Activated CD4-positive, alpha-beta T cell treated with anti-CD3 and anti-CD28 coated beads, Interleukin-2, amount 10 ng/mL, durations not matched to agents 7 days and 5 days (primary cell): ENCODE results near the gene ZNF831. TPM values are rescaled to one million over a fixed set of nuclear protein-coding genes. Genes with fewer than 3 reads are reported as not detected.
A peak's percentile ranks its signal among the peaks of the same experiment; 100 is the strongest.

ENCODE experiments used
- CTCF ChIA-PET: fragments of 350-600 bp; sonication (Branson Sonifier 250); formaldehyde crosslinking; loops from one replicate; lab custom pipeline; 2021; ENCODE audit warnings: antibody characterized with exemption; lab: Charles Lee
- POLR2A ChIA-PET: fragments of 350-600 bp; sonication (Branson Sonifier 250); formaldehyde crosslinking; loops from one replicate; lab custom pipeline; 2021; ENCODE audit warnings: antibody characterized with exemption; lab: Charles Lee
- DNase-seq: peaks from one replicate; pipeline ENCODE4 v3.0.0-alpha.2; 2020
- H3K27ac Mint-ChIP-seq: one replicate; pipeline ENCODE4 v1.8.0; 2021; ENCODE audit warnings: mild to moderate bottlenecking, moderate library complexity, mixed read lengths
- H3K27me3 Mint-ChIP-seq: one replicate; pipeline ENCODE4 v1.8.0; 2021; ENCODE audit warnings: mixed read lengths
- H3K36me3 Mint-ChIP-seq: one replicate; pipeline ENCODE4 v1.8.0; 2021; ENCODE audit warnings: low read depth, mixed read lengths
- H3K4me1 Mint-ChIP-seq: one replicate; pipeline ENCODE4 v1.8.0; 2021; ENCODE audit warnings: mixed read lengths
- H3K4me3 Mint-ChIP-seq: one replicate; pipeline ENCODE4 v1.8.0; 2021; ENCODE audit warnings: mild to moderate bottlenecking, moderate library complexity, mixed read lengths
- H3K9me3 Mint-ChIP-seq: one replicate; pipeline ENCODE4 v1.8.0; 2021; ENCODE audit warnings: mixed read lengths
- total RNA-seq, 2 experiments: library from RNA; stranded (reverse); gene quantifications; one replicate each; pipeline ENCODE4 v1.2.3, GENCODE V29; 2021

ZNF831 gene
- total RNA-seq, 2 experiments from 2014 or later, result 10.3 to 10.4 TPM

DNA sequence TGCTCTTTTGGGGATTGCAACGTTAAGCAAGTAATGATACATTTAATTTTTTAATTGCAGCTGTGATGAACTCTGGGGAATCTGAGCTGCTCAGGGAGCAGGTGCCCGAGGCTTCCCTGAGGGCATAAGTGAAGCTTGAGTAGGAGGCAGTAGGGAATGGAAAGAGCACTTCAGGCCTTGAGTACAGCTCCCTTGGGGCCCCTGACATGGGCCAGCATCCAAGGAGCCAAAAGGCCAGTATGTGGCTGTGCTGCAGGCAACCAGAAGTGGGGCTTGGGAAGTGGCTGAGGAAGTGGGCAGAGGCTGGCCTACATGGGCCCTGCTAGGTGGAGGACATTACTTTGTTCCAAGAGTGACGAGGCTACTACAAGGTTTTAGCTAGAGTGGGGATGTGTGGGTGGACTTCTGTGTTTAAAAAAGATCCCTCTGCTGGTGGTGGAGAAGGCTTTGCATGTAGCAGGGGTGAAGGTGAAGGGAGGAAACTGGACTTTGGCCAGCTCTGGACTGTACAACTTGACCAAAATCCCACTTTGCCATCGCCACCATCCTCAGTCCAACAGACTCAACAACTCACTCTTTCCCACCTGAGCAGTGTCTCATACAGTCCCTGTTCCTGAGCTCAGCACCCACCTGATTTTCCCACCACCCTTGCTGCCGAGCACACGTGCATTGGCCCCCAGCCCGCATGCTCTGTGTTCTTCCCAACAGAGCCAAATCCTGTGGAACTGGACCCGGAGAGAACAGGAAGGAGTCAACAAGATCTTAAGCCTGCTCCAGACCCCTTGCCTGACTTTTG is 10.9 kb upstream of the ZNF831 start:
- Mint-ChIP-seq H3K36me3 (peaks cover 5% of the 10 kb centered on the region), H3K27me3 (no peaks in the 10 kb centered on the region), H3K4me3 (no peak overlapping the region), H3K4me1 (peaks cover 68% of the 10 kb centered on the region), H3K27ac (no peak overlapping the region), H3K9me3 (no peaks in the 10 kb centered on the region)
- ChIA-PET POLR2A (interaction anchor here (0.6 kb wide), 1 partner anchor 11 kb away, joined by 5 read pairs; the partner anchor contains the start of gene ZNF831), CTCF (interaction anchor here (0.6 to 3.0 kb wide), 8 partner anchors 8 to 65 kb away, joined by 3 to 15 read pairs (median 4); no protein-coding TSS in a partner anchor)
- no peak for DNase-seq

DNA sequence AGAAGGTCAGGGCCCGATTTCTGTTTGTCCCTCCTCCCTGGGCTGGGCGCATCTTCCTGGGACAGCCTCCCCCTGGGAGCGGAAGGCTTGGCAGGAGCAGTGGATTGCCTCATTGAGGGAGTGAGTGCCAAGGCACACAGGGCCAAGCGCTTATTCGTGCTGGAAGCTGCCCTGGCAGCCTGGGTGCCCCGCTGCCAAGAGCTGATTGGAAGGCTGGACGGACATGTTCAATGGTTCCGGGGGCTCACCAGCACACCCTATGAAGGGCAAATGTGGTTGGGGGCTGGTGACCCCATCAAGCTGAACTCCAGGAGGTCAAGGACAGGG is 10.3 kb upstream of the ZNF831 start:
- Mint-ChIP-seq H3K27ac (no peak overlapping the region), H3K9me3 (no peaks in the 10 kb centered on the region), H3K4me1 (peaks cover 69% of the 10 kb centered on the region), H3K36me3 (no peaks in the 10 kb centered on the region), H3K4me3 (no peak overlapping the region), H3K27me3 (no peaks in the 10 kb centered on the region)
- ChIA-PET POLR2A (no interaction called here), CTCF (interaction anchor here (0.7 to 3.0 kb wide), 8 partner anchors 11 to 100 kb away, joined by 3 to 15 read pairs (median 4); no protein-coding TSS in a partner anchor)
- no peak for DNase-seq

DNA sequence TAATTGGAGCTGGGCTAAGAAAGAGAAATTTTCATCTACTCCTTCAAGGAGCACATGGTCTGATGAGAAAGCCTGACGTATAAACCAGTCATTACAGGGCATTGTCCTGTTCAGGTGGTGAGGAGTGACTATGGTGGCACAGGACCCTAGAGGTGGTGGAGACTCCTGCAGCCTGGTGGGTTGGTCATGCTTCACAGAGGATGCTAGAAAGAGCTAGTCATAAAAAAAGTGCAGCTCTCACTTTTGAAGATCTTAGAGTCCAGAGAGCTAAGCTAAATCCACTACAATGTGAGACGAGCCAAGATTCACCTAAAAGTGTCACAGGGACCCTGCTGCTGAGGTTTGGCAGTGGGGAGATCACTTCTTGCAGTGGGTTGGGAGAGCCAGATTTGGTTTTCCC is 9.8 kb upstream of the ZNF831 start:
- POLR2A ChIA-PET, result no interaction called here
- Mint-ChIP-seq H3K36me3 (no peaks in the 10 kb centered on the region), H3K27ac (no peak overlapping the region), H3K27me3 (no peaks in the 10 kb centered on the region), H3K4me1 (peaks cover 71% of the 10 kb centered on the region), H3K4me3 (no peak overlapping the region), H3K9me3 (no peaks in the 10 kb centered on the region)
- no peak for DNase-seq
- CTCF ChIA-PET, result interaction anchor here (0.7 to 3.0 kb wide), 9 partner anchors 11 to 121 kb away, joined by 3 to 15 read pairs (median 3); partner anchors contain the start of gene ATP5F1E

DNA sequence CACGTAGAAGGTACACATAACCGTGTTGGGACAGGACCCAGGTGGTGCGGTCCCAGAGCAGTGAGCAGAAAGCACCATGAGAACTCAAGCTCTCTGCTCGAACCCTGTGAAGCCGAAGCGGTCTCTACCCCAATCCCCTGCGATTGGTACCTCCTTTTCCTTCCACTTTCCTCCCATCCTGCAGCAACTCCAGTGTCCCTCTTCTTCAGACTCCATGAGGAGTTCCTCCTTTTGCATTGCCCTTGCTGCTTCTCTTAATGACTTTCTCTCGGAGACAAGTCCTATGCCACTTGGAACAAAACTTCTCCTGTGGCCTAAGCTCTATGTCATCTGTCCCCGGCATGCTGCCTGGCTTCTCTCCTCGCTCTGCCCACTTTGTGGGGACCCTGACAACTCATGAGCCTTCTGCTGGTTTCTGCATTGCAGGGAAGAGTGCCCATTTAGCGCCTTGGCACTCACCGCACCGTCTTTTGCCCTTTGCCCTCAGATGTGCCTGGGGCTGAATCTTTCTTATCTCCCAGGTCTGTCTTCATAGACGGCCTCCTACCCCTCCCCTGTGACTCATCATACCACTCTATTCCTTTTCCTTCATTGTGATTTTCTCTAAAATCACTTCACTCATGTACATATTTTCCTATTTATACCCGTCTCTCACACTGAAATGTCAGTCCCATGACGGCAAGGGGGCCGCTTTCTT is 9.2 kb upstream of the ZNF831 start:
- Mint-ChIP-seq H3K36me3 (no peaks in the 10 kb centered on the region), H3K4me1 (peaks cover 70% of the 10 kb centered on the region), H3K27ac (no peak overlapping the region), H3K9me3 (no peaks in the 10 kb centered on the region), H3K4me3 (no peak overlapping the region), H3K27me3 (no peaks in the 10 kb centered on the region)
- CTCF ChIA-PET, result interaction anchor here (0.9 to 2.7 kb wide), 8 partner anchors 10 to 122 kb away, joined by 3 to 8 read pairs (median 4); partner anchors contain the start of gene ATP5F1E
- no peak for DNase-seq
- POLR2A ChIA-PET, result no interaction called here

DNA sequence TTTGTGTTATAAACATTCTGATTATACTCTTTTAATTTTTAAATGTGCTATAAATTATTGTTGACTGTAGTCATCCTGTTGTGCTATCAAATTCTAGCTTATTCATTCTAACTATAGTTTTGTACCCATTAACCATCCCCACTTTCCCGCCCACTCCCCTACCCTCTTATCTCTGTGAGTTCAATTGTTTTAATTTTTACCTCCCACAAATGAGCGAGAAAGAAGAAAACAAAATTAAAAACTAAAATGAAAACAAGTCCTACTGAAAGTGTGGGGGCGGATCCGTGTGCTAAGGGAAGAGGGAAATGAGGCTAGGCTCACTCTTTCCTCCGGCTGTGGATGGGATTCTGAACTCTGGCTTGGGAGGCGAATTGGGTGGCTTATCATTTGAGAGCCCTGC is 6.6 kb upstream of the ZNF831 start:
- Mint-ChIP-seq H3K9me3 (no peaks in the 10 kb centered on the region), H3K27ac (peak overlapping the region; percentile 63), H3K36me3 (peaks cover 8% of the 10 kb centered on the region), H3K4me3 (no peak overlapping the region), H3K27me3 (no peaks in the 10 kb centered on the region), H3K4me1 (peaks cover 72% of the 10 kb centered on the region)
- DNase-seq, result no peak
- POLR2A ChIA-PET, result no interaction called here
- CTCF ChIA-PET, result interaction anchor here (0.6 kb wide), 1 partner anchor 1269 kb away, joined by 3 read pairs; no protein-coding TSS in a partner anchor

DNA sequence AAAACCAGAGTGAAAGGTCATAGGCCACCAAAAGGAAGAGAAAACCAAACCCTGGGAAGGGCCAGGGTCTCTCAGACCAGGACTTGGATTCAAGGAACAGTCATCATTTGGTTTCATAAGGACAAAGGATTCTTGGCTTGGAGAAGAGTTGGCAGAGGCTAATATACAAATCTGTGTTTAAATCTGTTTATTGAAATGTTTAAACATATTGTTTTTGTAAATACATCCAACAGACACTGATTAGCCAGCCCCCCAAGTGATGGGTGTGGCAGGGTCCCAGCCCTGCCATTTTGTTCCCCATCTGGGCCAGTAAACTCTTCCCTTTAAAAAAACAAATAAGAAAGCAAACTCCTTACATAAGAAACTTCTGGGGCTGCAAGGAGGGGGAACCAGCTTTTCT is 6.1 kb upstream of the ZNF831 start:
- Mint-ChIP-seq H3K27ac (peak overlapping the region; percentile 63), H3K27me3 (no peaks in the 10 kb centered on the region), H3K36me3 (peaks cover 11% of the 10 kb centered on the region), H3K4me3 (no peak overlapping the region), H3K4me1 (peaks cover 72% of the 10 kb centered on the region), H3K9me3 (no peaks in the 10 kb centered on the region)
- POLR2A ChIA-PET, result no interaction called here
- no peak for DNase-seq
- CTCF ChIA-PET, result interaction anchor here (0.6 kb wide), 1 partner anchor 1270 kb away, joined by 3 read pairs; no protein-coding TSS in a partner anchor

DNA sequence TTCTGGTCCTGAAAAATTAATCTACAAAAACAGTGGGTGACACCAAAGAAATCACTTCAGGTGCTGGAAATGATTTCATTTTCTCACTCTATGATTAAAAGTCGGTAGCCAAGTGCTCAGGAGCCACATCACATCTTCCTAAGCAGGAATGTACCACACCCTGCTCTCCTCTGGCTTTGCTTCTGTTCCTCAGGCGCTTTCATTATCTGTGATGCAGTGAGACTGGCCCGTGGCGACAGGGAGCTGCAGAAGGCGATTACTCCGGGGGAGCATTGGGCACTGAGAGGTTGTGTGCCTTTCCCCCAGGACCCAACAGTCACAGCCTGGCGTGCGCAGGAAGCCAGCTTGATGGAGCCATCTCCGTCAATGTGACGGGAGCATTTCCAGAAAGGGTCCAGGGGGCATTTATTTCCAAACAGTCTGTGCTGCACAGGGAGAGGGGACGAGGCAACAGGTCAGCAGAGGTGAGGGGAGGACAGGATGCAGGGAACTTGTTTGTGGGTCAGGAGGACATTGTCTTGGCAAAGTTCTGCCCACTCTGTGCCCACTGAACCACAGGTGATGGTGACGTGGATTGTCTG is 5.6 kb upstream of the ZNF831 start:
- H3K4me3 Mint-ChIP-seq, result no peak overlapping the region
- no peak overlapping the region for H3K27ac Mint-ChIP-seq
- peaks cover 14% of the 10 kb centered on the region for H3K36me3 Mint-ChIP-seq
- no peaks in the 10 kb centered on the region for H3K27me3 Mint-ChIP-seq
- H3K4me1 Mint-ChIP-seq, result peaks cover 72% of the 10 kb centered on the region
- no peak for DNase-seq
- POLR2A ChIA-PET, result no interaction called here
- CTCF ChIA-PET, result interaction anchor here (2.4 kb wide), 1 partner anchor 8 kb away, joined by 7 read pairs; no protein-coding TSS in a partner anchor
- H3K9me3 Mint-ChIP-seq, result no peaks in the 10 kb centered on the region

DNA sequence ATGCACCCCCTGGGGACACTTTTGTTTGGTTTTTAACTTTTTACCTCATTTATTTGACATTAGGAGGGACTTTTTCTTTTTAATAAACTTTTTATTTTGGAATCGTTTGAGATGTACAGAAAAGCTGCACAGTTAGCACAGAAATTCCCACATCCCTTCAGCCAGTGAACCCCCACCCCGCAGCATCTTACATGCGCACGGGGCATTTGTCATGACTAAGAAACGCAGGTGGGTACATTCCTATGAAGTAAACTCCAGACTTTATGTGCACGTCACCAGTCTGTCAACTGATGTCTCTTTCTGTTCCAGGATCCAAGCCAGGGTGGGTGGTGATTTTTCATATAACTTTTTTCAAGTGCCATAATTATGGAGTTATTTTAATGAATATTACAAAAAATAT is 4.9 kb upstream of the ZNF831 start:
- no peak overlapping the region for H3K4me3 Mint-ChIP-seq
- no peaks in the 10 kb centered on the region for H3K9me3 Mint-ChIP-seq
- H3K27ac Mint-ChIP-seq, result no peak overlapping the region
- H3K27me3 Mint-ChIP-seq, result no peaks in the 10 kb centered on the region
- H3K4me1 Mint-ChIP-seq, result peaks cover 77% of the 10 kb centered on the region
- H3K36me3 Mint-ChIP-seq, result peaks cover 14% of the 10 kb centered on the region
- CTCF ChIA-PET, result interaction anchor here (0.5 to 2.4 kb wide), 5 partner anchors 8 to 296 kb away, joined by 3 to 7 read pairs (median 4); no protein-coding TSS in a partner anchor
- no peak for DNase-seq
- POLR2A ChIA-PET, result no interaction called here

DNA sequence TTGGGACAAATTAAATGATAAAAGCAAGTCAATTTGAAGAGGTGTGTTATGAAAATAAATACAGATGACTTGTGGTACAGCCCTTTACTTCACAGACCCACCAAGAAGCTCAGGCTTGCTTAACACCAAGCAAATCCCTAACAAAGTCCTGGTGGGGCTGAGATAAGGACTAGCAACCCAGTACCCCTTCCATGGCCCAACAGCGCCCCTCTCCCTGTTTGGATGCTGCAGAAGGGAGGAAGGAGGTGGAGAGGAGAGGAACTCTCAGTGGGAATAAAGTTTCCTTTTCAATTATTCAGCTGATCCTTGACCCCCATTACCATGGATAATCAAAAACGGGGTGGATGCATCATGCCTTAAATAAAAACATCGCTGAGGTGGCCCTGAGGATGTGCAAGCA is 4.5 kb upstream of the ZNF831 start:
- no peak for DNase-seq
- ChIA-PET CTCF (interaction anchor here (0.5 to 2.4 kb wide), 5 partner anchors 9 to 297 kb away, joined by 3 to 7 read pairs (median 4); no protein-coding TSS in a partner anchor), POLR2A (no interaction called here)
- peaks cover 14% of the 10 kb centered on the region for H3K36me3 Mint-ChIP-seq
- H3K27ac Mint-ChIP-seq, result peak overlapping the region; percentile 93
- no peaks in the 10 kb centered on the region for H3K9me3 Mint-ChIP-seq
- peak overlapping the region; percentile 74 for H3K4me3 Mint-ChIP-seq
- H3K27me3 Mint-ChIP-seq, result no peaks in the 10 kb centered on the region
- H3K4me1 Mint-ChIP-seq, result peaks cover 74% of the 10 kb centered on the region

DNA sequence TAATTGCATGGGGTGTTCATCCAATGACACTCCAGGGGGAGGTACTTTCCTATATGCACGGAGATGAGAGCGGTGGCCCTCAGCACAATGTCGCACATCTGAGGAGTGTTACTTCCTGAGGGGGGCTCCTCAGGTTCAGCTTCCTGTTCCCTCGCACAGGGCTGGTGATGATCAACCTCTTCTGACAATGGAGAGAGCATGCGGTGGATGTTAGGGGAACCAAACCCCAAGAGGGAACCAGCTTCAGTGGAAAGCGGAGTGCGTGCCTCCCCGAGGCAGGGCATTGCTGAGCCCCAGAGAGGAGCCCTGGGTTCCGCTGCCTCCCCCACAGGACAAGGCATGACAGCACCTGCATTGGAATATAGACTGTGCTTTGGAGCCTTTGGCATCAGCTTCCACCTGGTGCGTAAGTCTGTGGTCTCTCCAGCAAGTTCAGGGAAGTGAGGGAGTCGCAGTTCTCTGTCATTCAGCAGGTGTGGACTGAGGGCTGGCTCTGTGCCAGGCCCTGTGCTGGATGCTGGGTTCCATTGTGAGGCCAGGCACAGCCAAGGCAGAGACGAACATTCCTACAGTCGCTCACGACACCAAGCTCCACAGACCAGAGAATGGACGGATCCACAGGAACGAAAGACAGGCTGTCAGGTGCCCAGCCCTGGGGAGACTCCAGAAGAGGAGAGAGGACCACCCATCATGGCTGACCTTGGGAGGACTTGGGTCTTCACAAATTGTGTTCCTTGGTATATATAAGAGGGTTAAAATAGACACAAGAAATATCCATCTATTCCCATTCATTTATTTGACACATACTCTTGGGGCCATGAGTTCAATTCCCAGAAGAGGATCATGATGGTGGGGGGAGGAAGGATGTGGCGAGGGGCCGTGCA is 3.9 kb upstream of the ZNF831 start:
- peak overlapping the region; percentile 93 for H3K27ac Mint-ChIP-seq
- no peaks in the 10 kb centered on the region for H3K27me3 Mint-ChIP-seq
- peak; percentile 63 for DNase-seq
- no peaks in the 10 kb centered on the region for H3K9me3 Mint-ChIP-seq
- peaks cover 72% of the 10 kb centered on the region for H3K4me1 Mint-ChIP-seq
- POLR2A ChIA-PET, result interaction anchor here (0.5 kb wide), 1 partner anchor 508 kb away, joined by 3 read pairs; no protein-coding TSS in a partner anchor
- H3K4me3 Mint-ChIP-seq, result peak overlapping the region; percentile 74
- CTCF ChIA-PET, result interaction anchor here (1.2 to 2.4 kb wide), 5 partner anchors 8 to 30 kb away, joined by 3 to 7 read pairs (median 4); no protein-coding TSS in a partner anchor
- H3K36me3 Mint-ChIP-seq, result peaks cover 14% of the 10 kb centered on the region

DNA sequence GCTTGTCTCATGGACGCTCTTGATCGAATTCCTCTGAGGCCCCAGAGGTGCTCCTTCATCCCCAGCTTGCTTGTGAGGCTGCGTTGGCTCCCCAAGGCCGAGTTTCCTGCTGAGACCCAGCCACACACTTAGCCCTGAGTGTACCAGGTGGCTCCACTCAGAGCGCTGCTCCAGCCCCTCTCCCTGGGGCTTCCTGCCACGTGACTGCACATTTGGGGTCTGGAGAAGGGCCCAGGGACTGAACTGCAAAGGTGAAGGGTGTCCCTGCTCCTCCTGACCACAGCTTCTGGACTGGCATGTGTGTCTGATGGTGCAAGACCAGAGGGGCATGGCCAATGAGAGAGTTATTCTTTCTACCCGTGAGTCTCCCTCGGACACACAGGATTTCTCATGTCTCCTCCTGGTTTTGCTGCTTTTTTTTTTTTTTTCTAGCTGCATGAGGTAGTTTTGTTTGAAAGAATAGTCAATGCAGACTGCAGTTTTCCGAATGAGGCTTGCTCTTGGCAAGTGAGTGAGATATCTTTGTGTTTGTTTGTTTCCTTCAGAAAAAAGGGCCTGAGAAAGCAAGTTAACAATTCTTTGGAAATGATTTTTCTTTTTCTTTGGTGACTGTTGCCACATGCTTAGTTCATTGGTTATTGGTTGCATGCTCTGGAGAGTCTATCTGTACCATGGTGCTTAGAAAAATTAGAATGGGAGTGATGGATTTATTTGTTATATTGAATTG is 3.1 kb upstream of the ZNF831 start:
- CTCF ChIA-PET, result interaction anchor here (1.2 to 2.4 kb wide), 2 partner anchors 8 to 10 kb away, joined by 3 to 7 read pairs; no protein-coding TSS in a partner anchor
- POLR2A ChIA-PET, result interaction anchor here (0.5 kb wide), 1 partner anchor 509 kb away, joined by 3 read pairs; no protein-coding TSS in a partner anchor
- peak overlapping the region; percentile 74 for H3K4me3 Mint-ChIP-seq
- DNase-seq, result no peak
- H3K27ac Mint-ChIP-seq, result peak overlapping the region; percentile 93
- peaks cover 14% of the 10 kb centered on the region for H3K36me3 Mint-ChIP-seq
- no peaks in the 10 kb centered on the region for H3K27me3 Mint-ChIP-seq
- no peaks in the 10 kb centered on the region for H3K9me3 Mint-ChIP-seq
- H3K4me1 Mint-ChIP-seq, result peaks cover 77% of the 10 kb centered on the region
